ENCODE results near the gene LIN37. TPM values are rescaled to one million over a fixed set of nuclear protein-coding genes. Genes with fewer than 3 reads are reported as not detected.
A peak's percentile ranks its signal among the peaks of the same experiment; 100 is the strongest.

LIN37 gene
- total RNA-seq, 2 donors from 2014 or later: 5.1 to 7.5 TPM

DNA sequence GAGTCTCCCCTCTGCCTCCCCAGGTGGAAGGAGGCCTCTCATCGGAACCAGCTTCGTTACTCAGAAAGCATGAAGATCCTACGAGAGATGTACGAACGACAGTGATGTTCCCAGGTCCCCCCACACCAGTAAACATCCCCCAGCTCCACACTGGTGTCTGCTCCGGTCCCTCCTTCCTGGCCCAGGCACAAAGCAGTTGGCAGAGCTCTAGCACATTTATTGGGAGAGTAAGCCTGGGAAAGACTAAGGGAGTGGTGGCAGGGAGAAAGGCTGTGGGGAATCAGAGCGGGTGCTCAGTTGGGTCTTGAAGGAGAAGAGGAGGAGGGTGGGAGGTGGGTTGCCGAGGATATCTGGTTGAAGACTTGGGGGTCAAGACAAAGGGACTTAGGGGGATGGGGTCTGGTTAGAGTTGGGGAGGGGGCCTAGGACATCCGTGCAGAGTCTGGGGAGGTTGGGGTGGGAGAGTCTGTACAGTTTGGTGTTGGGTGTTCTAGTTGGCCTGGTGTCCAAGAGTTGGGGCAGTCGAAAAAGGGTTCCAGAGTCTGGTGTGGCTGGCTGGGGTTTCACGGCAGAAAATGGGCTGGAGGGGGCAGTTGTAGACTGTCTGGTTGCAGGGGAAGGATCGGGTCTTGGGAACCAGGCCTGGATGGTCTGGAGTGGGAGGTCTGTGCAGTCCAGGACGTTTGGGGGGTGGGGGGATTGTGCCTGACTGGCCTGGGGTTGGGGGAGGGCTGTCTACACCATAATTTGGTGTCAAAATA lies 6.2 kb downstream of the LIN37 start:
- no peaks in the 10 kb centered on the region for H3K27me3 ChIP-seq
- no peaks in the 10 kb centered on the region for H3K4me1 ChIP-seq
- TF ChIP-seq, protein P1, sequence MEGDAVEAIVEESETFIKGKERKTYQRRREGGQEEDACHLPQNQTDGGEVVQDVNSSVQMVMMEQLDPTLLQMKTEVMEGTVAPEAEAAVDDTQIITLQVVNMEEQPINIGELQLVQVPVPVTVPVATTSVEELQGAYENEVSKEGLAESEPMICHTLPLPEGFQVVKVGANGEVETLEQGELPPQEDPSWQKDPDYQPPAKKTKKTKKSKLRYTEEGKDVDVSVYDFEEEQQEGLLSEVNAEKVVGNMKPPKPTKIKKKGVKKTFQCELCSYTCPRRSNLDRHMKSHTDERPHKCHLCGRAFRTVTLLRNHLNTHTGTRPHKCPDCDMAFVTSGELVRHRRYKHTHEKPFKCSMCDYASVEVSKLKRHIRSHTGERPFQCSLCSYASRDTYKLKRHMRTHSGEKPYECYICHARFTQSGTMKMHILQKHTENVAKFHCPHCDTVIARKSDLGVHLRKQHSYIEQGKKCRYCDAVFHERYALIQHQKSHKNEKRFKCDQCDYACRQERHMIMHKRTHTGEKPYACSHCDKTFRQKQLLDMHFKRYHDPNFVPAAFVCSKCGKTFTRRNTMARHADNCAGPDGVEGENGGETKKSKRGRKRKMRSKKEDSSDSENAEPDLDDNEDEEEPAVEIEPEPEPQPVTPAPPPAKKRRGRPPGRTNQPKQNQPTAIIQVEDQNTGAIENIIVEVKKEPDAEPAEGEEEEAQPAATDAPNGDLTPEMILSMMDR (IDR thresholded peaks at IDR 0.05): no peak
- DNase-seq: no peak
- intact Hi-C loops (cut with DNase I): no loop called here
- no peaks in the 10 kb centered on the region for H3K9me3 ChIP-seq
- no peak overlapping the region for H3K4me3 ChIP-seq
- H3K36me3 ChIP-seq: peaks cover 5% of the 10 kb centered on the region
- peak overlapping the region in 1 of 2 donors; percentile 30 for H3K9ac ChIP-seq (ENCODE audit: low read depth in 2 of 2, low read length in 2 of 2)
- no peak overlapping the region for H3K27ac ChIP-seq

DNA sequence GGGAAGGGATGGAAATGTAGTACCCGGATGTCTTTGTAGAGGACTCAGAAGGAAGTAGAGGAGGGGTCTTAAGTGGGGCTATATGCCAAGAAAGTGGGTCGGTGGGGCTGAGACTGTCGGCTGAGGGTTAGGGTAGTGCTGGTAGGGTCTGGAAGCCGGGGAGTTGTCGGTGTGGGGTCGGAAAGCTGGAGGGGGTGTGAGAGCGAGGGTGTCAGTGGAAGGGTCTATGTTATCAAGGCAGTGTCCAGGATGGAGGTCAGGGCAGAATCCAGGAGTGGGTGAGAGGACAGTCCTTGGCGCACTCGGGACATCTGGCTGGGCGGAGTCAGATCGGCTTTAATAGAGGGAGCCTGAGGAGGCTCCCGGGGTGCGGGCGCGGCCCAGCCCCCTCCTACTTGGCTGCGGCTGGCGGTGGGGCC lies 6.8 kb downstream of the LIN37 start:
- no peaks in the 10 kb centered on the region for H3K27me3 ChIP-seq
- intact Hi-C loops (cut with DNase I): no loop called here
- TF ChIP-seq, protein P1 (IDR thresholded peaks at IDR 0.05): no peak
- no peak overlapping the region for H3K27ac ChIP-seq
- H3K36me3 ChIP-seq: peaks cover 5% of the 10 kb centered on the region
- no peak for DNase-seq
- no peaks in the 10 kb centered on the region for H3K4me1 ChIP-seq
- H3K4me3 ChIP-seq: peak overlapping the region; percentile 26
- H3K9ac ChIP-seq (ENCODE audit: low read depth in 2 of 2, low read length in 2 of 2): peak overlapping the region; percentile 30 to 55
- H3K9me3 ChIP-seq: no peaks in the 10 kb centered on the region

DNA sequence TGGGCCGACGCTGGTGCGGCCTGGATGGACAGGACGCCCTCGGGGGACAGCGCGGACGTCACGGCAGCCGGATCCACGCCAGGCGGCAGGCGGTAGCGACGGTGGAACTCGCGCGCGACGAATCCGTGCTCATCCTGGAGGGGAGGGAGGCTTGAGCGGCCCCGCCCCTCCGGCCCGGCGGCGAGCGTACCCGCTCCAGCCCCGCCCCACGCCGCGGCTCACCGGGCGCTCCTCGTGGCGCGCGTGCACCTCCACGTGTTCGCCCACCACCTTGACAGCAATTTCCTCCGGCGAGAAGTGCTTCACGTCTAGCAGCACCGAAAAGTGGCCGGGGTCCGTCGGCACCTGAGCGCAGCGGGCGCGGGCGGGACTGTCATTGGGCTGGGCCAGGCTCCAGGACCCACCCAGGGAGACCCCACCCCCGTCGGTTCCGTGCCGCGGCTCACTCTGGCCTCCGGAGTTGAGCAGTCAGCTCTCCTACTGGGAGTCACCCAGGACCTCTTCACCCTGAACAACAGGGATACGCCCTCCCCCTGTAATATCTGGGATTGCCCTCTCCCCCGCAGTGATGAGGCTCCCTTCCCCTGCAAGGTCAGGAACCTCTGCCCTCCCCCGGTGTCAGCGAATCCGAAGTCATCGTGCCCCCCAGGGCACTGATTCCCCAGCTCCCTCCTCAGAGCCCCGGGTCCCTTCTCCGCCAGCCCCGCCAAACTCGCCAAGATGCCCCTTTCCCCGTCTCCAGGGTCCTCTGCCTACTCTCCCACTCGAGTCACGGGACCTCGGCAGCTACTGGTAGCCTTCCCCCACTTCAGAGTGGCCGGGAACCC lies 7.4 kb downstream of the LIN37 start:
- Histone ChIP-seq H3K4me1 (no peaks in the 10 kb centered on the region), H3K36me3 (peaks cover 5% of the 10 kb centered on the region), H3K4me3 (peak overlapping the region; percentile 26), H3K27ac (peak overlapping the region; percentile 72), H3K9ac (ENCODE audit: low read depth in 2 of 2, low read length in 2 of 2) (peak overlapping the region; percentile 53 to 55), H3K9me3 (no peaks in the 10 kb centered on the region), H3K27me3 (no peaks in the 10 kb centered on the region)
- intact Hi-C loops (cut with DNase I): no loop called here
- TF ChIP-seq, protein P1 (IDR thresholded peaks at IDR 0.05): no peak
- peak; percentile 73 for DNase-seq

DNA sequence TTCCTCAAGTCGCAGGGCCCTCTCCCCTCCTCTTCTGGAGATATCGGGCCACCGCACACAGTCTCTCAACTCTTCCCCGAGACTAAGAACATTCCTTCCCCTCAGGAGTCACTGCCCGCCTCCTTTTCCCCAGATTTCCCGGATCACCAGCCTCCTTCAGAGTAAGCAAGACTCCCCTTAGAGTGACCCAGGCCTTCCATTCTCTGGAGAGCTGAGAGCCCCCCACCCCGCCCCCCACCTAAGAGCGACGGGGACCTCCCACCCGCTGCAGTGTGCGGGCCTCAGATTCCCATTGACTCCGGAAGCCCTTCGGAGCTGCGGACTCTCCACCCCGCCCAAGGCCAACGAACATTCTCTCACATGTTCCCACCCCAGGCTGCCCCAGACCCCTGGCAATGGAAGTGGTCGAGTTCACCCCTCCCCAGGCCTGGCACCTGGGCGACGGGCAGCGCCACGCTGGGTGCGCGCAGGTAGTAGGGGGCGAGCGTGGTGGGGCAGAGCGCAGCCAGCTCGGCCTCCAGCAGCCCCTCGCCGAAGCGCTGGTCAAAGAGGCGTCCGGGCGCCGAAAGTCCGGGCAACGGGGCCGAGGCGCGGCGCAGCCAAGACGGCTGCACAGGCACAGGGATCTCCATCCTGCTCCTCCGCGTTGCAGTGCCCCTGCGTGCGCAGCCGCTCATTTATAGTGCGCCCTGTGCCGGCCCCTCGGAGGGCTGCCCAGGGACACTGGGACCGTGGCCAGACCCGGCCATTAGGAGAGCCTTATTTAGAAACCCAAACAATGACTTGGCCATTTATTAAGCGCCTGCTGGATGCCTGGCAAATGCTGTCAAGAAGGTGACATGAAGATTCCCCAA lies 8.2 kb downstream of the LIN37 start, which contains the start of gene HSPB6:
Gene HSPB6, minus strand, starts transcription at position 653 of the 854 bp plus-strand sequence. Its CDS starts 21 bp downstream, at position 632.
- TF ChIP-seq, protein P1 (IDR thresholded peaks at IDR 0.05): no peak
- H3K27ac ChIP-seq: peak within 1 kb of the TSS; percentile 72
- intact Hi-C loops (cut with DNase I): no loop called here
- no peaks in the 10 kb centered on the region for H3K4me1 ChIP-seq
- no peaks in the 10 kb centered on the region for H3K9me3 ChIP-seq
- peaks cover 5% of the 10 kb centered on the region for H3K36me3 ChIP-seq
- H3K9ac ChIP-seq (ENCODE audit: low read depth in 2 of 2, low read length in 2 of 2): peak within 1 kb of the TSS; percentile 56 to 73
- peak within 1 kb of the TSS; percentile 74 for H3K4me3 ChIP-seq
- no peaks in the 10 kb centered on the region for H3K27me3 ChIP-seq
- peak; percentile 51 for DNase-seq
